Stimulated activated naive CD8-positive, alpha-beta T cell treated with anti-CD3 and anti-CD28 coated beads, Interleukin-15, Interleukin-2, amounts not matched to agents 100 ng/mL and 50 ng/mL, for 24 hours (primary cell): ENCODE measurements around the gene CLIC1.

Source experiments
- H3K27ac Mint-ChIP-seq: one replicate; pipeline ENCODE4 v1.8.0; 2021; ENCODE audit warnings: mild to moderate bottlenecking, mixed read lengths
- H3K27me3 Mint-ChIP-seq: one replicate; pipeline ENCODE4 v1.8.0; 2021; ENCODE audit warnings: mixed read lengths
- H3K36me3 Mint-ChIP-seq: one replicate; pipeline ENCODE4 v1.8.0; 2021; ENCODE audit warnings: low read depth, mixed read lengths
- H3K4me1 Mint-ChIP-seq: one replicate; pipeline ENCODE4 v1.8.0; 2021; ENCODE audit warnings: low read depth, mixed read lengths
- H3K4me3 Mint-ChIP-seq: one replicate; pipeline ENCODE4 v1.8.0; 2021; ENCODE audit warnings: mild to moderate bottlenecking, mixed read lengths
- H3K9me3 Mint-ChIP-seq: one replicate; pipeline ENCODE4 v1.8.0; 2021; ENCODE audit warnings: mixed read lengths

The CLIC1 gene

DNA sequence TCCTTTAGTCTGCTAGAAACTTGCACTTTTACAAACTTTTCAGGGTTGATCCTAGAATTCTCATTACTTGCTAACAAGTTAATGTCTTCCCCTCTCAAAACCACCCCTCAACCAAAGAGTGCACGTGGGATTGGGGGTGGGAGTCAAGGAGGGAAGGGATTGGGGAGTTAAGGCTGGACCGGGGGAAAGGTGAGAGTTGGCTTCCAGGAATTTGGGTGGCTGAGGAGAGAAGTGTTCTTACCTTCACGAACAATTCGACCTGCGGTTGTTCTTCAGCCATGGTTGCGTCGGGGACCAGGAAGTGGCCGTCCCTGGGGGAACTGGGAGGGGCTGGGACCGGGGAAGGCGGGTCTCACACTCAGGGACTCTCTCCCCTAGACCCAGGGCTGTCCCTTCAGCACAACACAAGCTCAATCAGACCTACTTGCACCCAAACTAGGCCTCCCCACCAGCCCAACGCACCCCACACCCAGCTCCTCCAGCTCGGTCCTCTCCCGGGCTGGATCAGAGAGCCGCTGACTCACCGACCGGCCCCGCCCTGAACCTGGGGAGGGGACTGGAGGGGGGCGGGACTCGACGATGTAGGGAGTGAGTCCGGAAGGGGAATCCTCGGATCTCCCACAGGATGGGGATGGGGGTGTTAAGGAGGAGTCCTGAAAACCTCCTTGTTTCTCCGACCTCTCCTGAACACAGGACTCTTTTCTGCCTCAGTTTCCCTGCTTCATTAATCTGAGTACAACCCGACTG, at the start of gene CLIC1:
Gene CLIC1, minus strand, starts transcription at position 510 of the 747 bp plus-strand sequence. Its CDS starts 230 bp downstream, at position 280.
- peaks cover 57% of the 10 kb centered on the region for H3K36me3 Mint-ChIP-seq
- H3K27ac Mint-ChIP-seq, result peak within 1 kb of the TSS; percentile 80
- peak within 1 kb of the TSS; percentile 100 for H3K4me3 Mint-ChIP-seq
- H3K4me1 Mint-ChIP-seq, result peaks cover 66% of the 10 kb centered on the region
- H3K27me3 Mint-ChIP-seq, result no peaks in the 10 kb centered on the region
- no peaks in the 10 kb centered on the region for H3K9me3 Mint-ChIP-seq

DNA sequence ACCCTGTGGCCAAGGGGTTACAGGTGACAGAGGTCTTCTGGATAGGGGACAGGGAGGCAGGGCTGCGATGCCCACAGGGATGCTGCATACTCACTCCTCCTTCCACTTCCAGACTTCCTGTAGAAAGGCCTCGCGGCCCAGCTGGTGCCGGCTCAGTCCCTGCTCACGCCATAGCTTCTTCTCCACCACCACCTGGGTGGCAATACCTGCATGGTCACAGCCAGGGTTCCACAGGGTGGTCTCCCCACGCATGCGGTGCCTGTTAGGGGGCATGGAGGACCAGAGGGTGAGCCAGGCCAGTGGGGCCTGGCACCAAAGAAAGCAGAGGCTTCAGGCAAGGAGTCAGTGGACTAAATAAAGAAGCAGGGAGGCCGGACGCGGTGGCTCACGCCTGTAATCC, 49.1 kb upstream of the CLIC1 start:
- H3K27me3 Mint-ChIP-seq, result no peaks in the 10 kb centered on the region
- no peak overlapping the region for H3K27ac Mint-ChIP-seq
- peaks cover 44% of the 10 kb centered on the region for H3K36me3 Mint-ChIP-seq
- H3K9me3 Mint-ChIP-seq, result no peaks in the 10 kb centered on the region
- peaks cover 7% of the 10 kb centered on the region for H3K4me1 Mint-ChIP-seq
- H3K4me3 Mint-ChIP-seq, result no peak overlapping the region

DNA sequence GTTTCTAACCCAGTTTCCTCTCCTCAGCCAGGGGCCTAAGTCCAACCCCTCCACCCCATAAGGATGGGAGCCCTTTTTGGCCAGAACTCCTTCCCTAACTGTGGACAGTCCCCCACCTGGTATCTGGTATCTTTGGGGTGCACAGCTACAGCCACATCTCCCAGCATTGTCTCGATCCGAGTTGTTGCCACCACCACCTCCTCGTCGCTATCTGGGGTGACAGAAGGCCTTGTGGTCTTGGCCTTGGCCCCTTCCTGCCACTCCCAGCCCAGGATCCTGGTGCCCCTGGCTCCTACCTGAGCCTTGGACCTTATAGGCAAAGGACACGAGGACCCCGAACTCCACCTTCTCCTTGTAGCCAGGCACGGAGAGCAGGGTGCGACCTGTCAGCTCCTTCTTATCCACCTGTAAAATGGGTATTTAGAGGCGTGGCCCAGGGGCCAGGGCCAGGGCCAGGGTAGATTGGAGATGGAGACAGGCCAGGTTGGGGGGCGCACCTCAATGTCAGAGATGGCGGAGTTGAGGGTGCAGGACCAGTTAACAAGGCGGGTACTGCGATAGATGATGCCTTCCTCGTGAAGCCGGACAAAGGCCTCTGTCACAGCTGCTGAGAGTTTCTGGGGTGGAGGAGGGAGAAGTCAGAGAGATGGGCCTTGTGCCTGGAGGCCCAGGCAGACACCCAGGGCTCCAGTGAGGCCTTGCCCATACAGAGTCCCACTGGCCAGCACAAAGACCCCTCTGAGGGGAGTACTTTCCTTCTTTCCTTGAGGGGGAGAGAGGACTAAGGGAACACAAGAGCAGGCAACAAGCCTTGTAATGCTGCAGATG, 48.0 kb upstream of the CLIC1 start:
- Mint-ChIP-seq H3K27ac (no peak overlapping the region), H3K36me3 (peaks cover 46% of the 10 kb centered on the region), H3K4me1 (peaks cover 2% of the 10 kb centered on the region), H3K4me3 (no peak overlapping the region), H3K9me3 (no peaks in the 10 kb centered on the region), H3K27me3 (no peaks in the 10 kb centered on the region)

DNA sequence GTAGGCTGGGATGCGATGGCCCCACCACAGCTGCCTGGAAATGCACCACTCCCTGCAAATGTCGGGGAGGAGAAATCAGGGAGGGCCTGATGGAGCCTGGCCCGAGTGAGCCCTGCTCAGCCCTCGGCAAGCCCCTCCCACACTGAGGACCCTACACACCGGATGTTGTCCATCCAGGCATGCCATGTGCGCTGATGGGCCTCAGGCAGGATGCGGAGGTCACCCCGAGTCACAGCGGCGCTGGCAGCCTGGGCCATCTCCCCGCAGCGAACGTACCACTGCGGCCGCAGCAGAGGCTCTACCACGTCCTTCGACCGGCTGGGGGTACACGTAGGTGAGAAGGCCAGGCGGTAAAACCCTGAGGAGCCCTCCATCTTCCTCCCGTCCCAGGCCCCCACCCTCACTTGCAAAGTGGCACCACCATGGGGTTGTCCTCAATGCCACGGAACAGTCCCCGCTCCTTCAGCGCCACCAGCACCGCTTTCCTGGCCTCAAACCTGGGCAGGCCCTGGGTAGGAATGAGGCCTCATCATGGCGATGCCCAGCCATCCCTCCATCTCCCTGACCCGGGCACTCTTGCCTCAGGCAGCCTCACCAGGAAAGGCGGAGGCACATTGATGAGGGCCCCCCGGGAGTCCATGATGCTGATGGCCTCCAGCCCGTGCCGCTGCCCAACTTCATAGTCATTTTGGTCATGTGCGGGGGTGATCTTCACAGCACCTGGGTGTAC, 46.0 kb upstream of the CLIC1 start:
- no peaks in the 10 kb centered on the region for H3K9me3 Mint-ChIP-seq
- no peak overlapping the region for H3K27ac Mint-ChIP-seq
- peaks cover 47% of the 10 kb centered on the region for H3K36me3 Mint-ChIP-seq
- no peak overlapping the region for H3K4me3 Mint-ChIP-seq
- no peaks in the 10 kb centered on the region for H3K27me3 Mint-ChIP-seq
- peaks cover 7% of the 10 kb centered on the region for H3K4me1 Mint-ChIP-seq

DNA sequence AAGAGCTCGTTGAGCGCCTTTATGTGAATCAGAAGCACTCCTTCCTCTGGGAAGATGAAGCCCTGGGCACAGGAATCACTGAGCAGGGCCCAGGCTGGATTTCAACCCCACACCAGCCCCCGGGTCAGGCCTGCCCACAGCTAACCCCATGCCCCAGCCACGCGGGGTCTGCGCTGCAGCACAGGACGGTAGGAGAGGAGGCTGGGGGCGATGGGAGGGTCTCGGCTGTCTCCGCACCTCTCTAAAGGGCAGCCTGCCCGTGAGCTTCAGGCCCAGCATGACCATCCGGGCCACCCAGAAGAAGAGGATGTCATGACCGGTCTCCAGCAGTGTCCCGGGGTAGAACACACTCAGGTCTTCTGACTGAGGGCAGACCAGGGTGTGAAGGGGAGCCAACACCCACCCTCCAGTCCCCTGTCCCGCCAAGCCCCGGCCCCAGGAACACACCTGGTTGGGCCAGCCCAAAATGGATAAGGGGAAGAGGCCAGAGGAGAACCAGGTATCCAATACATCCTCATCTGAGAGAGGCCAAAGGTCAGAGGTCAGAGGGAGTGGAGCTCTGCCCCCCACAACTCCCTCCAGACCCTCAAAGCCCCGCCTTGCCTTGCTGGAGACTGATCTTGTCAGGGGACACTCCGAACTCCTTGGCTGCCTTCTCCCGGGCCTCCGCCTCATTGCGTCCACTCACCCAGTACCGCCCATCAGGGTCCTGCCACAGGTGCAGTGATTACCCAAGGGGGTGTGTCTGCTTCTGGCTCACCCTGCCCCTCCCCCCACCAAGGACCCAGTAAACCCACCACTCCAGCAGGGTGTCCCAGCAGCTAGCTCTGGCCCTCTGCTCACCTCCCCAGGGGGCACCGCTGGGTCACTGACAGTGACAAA, 45.2 kb upstream of the CLIC1 start:
- Mint-ChIP-seq H3K4me3 (no peak overlapping the region), H3K27me3 (no peaks in the 10 kb centered on the region), H3K9me3 (no peaks in the 10 kb centered on the region), H3K4me1 (peaks cover 15% of the 10 kb centered on the region), H3K36me3 (peaks cover 47% of the 10 kb centered on the region), H3K27ac (no peak overlapping the region)

DNA sequence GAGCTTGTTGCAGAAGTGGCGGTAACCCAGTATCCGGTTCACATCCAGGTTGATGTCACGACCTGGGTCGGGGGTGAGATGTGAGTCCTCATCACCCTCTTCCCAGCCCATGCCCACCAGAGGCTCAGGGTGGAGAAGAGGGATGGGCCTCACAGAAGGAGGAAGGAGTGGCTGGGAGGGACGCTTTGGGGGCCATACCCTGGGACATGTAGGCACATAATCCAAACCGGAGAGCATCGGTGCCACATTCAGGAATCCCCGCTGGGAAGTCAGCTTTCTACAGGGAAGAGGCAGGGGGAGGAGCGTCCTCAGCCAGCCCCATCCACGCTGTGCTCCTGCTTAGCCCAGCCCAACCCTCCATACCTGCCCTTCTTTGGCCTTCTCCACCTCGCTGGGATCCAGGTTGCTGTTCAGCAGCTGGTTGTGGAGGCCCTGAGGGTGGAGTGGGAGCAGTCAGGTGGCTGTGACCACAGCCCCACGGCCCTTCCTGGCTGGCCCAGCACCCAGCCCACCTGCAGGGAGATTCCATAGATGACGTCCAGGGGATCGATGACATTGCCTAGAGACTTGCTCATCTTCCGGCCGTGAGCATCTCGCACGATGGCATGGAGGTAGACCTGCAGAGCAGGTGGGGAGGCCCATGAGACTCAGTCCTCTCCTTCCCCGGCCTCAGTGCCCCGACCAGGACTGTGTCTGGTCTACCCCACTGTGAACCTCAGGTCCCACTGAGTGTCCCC, 44.3 kb upstream of the CLIC1 start:
- Mint-ChIP-seq H3K27me3 (no peaks in the 10 kb centered on the region), H3K9me3 (no peaks in the 10 kb centered on the region), H3K4me1 (peaks cover 24% of the 10 kb centered on the region), H3K27ac (no peak overlapping the region), H3K4me3 (no peak overlapping the region), H3K36me3 (peaks cover 43% of the 10 kb centered on the region)

DNA sequence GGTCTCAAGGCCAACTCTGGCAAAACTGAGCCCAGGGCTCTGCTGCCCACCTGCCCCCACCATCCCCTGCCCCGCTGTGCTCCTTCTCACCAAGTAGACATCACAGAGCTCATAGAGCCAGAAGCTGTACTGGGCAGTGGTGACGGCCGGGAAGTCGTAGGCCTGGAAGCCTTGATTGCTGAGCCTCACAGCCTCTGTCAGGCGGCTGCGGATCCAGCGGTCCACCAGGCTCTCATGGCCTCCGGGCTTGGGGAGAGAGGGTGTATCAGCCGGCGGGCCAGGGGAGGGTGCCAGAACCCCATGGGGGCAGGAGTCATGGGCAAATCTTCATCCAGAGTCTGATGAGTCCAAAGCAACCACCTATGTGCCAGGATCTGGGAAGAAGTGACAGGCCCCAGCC, 43.6 kb upstream of the CLIC1 start:
- no peak overlapping the region for H3K4me3 Mint-ChIP-seq
- H3K4me1 Mint-ChIP-seq, result peaks cover 31% of the 10 kb centered on the region
- no peak overlapping the region for H3K27ac Mint-ChIP-seq
- H3K36me3 Mint-ChIP-seq, result peaks cover 43% of the 10 kb centered on the region
- H3K9me3 Mint-ChIP-seq, result no peaks in the 10 kb centered on the region
- no peaks in the 10 kb centered on the region for H3K27me3 Mint-ChIP-seq

DNA sequence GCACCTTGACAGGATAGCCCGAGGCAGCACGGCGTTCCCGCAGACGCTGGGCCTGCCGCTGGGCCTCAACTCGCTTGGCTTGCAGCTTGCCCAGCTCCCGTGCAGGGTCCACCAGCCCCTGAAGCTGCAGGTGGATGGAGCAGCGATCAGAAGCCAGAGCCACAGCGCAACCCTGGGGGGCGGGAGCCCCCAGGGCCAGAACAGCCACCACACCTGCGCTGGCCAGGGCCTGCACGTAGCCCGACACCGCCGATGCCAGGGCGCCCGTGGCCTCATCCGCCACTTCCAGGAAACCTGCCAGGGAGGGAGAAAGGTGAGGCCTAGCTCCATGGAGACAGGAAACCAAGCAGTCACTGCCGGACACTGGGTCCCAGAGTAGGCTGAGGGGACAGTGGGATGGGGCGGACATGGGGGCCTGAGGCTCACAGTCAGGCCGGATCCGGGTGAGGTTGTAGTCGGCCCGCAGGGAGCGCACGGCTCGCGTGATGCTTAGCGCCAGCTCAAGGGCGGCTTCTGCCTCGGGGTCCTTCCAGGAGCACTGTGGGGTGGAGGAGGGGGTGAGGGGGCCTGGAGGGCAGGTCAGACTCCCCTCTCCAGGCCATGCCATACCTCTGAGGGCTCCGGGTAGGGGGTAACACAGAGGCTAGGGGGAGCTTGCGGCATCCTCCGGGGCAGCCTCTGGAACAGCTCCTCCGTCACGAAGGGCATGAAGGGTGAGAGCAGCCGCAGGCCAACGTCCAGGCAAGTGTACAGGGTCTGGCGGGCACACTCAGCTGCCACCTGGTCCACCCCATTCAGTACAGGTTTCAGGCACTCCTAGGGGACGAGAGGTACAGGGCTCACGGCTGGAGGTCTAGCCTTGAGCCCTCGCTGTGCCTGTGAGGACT, 42.9 kb upstream of the CLIC1 start:
- no peaks in the 10 kb centered on the region for H3K9me3 Mint-ChIP-seq
- no peaks in the 10 kb centered on the region for H3K27me3 Mint-ChIP-seq
- H3K4me3 Mint-ChIP-seq, result no peak overlapping the region
- peaks cover 36% of the 10 kb centered on the region for H3K36me3 Mint-ChIP-seq
- no peak overlapping the region for H3K27ac Mint-ChIP-seq
- H3K4me1 Mint-ChIP-seq, result peaks cover 34% of the 10 kb centered on the region

DNA sequence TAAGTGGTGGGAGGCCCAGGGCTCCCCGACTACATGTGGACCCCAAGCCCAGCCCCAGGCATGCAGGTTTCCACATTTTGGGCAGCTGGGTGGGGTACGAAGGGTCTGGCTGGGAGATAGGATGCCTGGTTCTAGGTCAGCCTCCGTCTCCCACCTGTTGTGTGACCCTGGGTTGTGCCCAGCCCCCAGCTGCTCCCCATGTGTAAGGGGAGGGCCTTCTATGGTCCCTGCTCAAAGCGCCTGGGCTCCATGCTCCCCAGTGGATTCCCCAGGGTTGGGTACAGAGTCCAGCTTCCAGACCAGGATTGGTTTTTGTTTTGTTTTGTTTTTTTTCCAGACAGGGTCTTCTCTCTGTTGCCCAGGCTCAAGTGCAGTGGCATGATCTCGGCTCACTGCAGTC, 41.9 kb upstream of the CLIC1 start:
- Mint-ChIP-seq H3K27me3 (no peaks in the 10 kb centered on the region), H3K36me3 (peaks cover 31% of the 10 kb centered on the region), H3K4me3 (no peak overlapping the region), H3K4me1 (peaks cover 40% of the 10 kb centered on the region), H3K9me3 (no peaks in the 10 kb centered on the region), H3K27ac (no peak overlapping the region)

DNA sequence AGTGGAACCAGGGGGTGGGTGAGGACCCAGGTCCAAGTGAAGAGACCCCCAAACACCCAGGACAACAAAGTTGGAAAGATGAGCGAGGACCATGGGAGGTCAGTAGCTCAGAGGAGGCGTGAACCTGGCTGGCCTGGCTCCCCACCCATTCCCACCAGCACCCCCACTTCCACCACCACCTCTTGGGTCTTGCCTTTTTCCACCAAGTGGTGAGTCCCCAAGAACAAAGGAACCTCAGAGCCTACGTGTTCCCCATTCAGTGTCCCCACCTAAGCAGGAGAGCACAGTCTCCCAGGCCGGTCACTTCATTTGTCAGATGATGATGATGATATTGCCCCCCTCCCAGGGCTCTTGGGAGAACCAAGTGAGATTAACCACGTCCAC, 41.3 kb upstream of the CLIC1 start:
- peaks cover 45% of the 10 kb centered on the region for H3K4me1 Mint-ChIP-seq

DNA sequence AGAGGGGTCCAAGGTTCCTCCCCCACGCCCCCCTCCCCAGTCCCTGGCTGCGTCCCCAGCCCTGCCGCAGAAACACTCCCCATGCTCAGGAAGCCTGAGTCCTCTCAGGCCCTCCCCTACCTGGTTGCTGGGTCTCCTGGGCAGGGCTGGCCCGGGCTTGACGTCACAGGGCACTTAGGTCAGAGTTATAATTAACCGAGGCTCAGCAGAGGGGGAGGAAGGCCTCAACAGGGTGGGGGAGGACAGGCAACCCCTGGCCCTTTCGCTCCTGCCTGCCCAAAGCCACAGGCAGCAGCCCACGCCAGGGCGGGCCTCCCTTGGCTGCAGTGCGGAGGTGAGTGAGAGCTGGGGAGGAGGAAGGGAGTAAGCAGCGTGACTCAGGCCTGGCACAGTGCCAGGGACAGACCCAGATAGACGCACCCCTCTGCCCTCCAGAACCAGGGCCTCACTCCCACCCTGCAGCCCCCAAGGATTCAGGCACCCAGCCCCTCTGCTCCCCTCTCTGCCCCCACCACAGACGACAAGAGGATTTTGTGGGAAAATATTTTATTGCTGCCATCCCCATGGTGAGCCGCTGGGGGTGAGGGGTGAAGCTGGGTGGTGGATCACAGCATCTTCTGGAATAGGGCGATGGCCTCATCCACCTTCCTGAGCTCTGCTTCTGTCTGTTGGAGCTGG, 40.8 kb upstream of the CLIC1 start, which contains the start of gene VWA7:
Gene VWA7, minus strand, starts transcription at position 340 of the 678 bp plus-strand sequence. CDS start 549 bp downstream, outside the sequence.
- Mint-ChIP-seq H3K27me3 (no peaks in the 10 kb centered on the region), H3K9me3 (no peaks in the 10 kb centered on the region), H3K4me1 (peaks cover 50% of the 10 kb centered on the region), H3K36me3 (peaks cover 25% of the 10 kb centered on the region), H3K4me3 (peak within 1 kb of the TSS; percentile 26), H3K27ac (peak within 1 kb of the TSS; percentile 87)

More for the DNA sequence above, 41.3 kb upstream of the CLIC1 start:
- peak overlapping the region; percentile 26 for H3K4me3 Mint-ChIP-seq
- H3K36me3 Mint-ChIP-seq, result peaks cover 26% of the 10 kb centered on the region
- no peak overlapping the region for H3K27ac Mint-ChIP-seq
- H3K27me3 Mint-ChIP-seq, result no peaks in the 10 kb centered on the region
- H3K9me3 Mint-ChIP-seq, result no peaks in the 10 kb centered on the region

DNA sequence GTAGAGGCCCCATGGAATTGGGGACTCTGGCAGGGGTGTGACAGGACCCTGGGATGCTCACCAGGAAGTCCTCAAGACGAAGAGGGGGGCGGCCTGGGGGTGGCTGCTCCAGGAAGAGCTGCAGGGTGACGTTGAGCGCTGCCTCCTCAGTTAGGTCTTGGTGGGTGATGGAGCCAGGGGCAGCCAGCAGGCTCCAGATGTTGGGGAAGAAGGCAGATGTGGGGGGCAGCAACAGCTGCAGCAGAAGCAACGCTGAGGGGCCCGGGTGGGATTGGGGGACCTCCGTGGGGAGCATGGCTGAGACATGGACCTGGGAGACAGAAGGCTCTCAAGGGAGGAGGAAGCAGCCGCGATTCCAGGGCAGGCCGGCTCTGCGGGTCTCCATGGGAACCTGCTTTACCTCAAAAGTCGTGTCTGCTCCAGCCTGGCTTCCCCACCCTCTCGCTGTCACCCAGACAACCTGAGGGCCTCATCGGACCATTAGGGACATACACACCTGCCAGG, 40.2 kb upstream of the CLIC1 start:
- H3K9me3 Mint-ChIP-seq, result no peaks in the 10 kb centered on the region

More for the DNA sequence above, 40.2 kb upstream of the CLIC1 start:
- Mint-ChIP-seq H3K27me3 (no peaks in the 10 kb centered on the region), H3K36me3 (peaks cover 25% of the 10 kb centered on the region), H3K4me3 (peak overlapping the region; percentile 26), H3K27ac (peak overlapping the region; percentile 87), H3K4me1 (peaks cover 55% of the 10 kb centered on the region)
